ENCODE measurements around the gene FFAR2. TPM values are rescaled to one million over a fixed set of nuclear protein-coding genes. Genes with fewer than 3 reads are reported as not detected.
A peak's percentile ranks its signal among the peaks of the same experiment; 100 is the strongest.

The FFAR2 gene
- total and polyA plus RNA-seq, 9 of the 15 experiments (the other 6 are each of a cell fraction or from before 2014, with no cell fraction given), result not detected

GRCh38 chr19:35457173-35457572 lies 9.1 kb downstream of the FFAR2 start:
- Histone ChIP-seq H3K4me3 (no peak overlapping the region), H3K9ac (ENCODE audit: insufficient read depth in 1 of 2, low read depth in 2 of 2, low read length in 2 of 2) (no peak overlapping the region), H3K4me2 (ENCODE audit: insufficient read depth, low read length) (no peak overlapping the region), H3K9me1 (ENCODE audit: control insufficient read depth, insufficient read depth, low read length) (no peaks in the 10 kb centered on the region), H3K4me1 (replicated peaks in 1 of 2; ENCODE audit: control insufficient read depth in 2 of 2, insufficient read depth in 2 of 2, low read length in 2 of 2) (no peaks in the 10 kb centered on the region), H3K79me2 (ENCODE audit: control insufficient read depth, insufficient read depth, low read length) (no peaks in the 10 kb centered on the region), H3K27me3 (ENCODE audit: control insufficient read depth in 2 of 2, insufficient read depth in 2 of 2, low read length in 2 of 2) (peaks cover 16 to 38% of the 10 kb centered on the region in 2 experiments; a peak in 3 of 5 replicates), H3K27ac (ENCODE audit: extremely low read depth, low read depth, low read length) (no peak overlapping the region), H4K20me1 (replicated peaks; ENCODE audit: control insufficient read depth, insufficient read depth, low read length) (no peaks in the 10 kb centered on the region), H3K36me3 (ENCODE audit: control insufficient read depth, insufficient read depth, low read length) (no peaks in the 10 kb centered on the region), H2AFZ (ENCODE audit: low read depth, low read length) (no peak overlapping the region), H3K9me3 (replicated peaks; ENCODE audit: control insufficient read depth, insufficient read depth, low read depth, low read length) (no peaks in the 10 kb centered on the region)
- BruUV-seq (replicated peaks), result no TSS peak
- WGBS (ENCODE audit: insufficient coverage, low coverage, missing lambda C conversion rate), result 11% methylated on average over 5 of the region's 5 CpGs
- ATAC-seq (no peak), DNase-seq (ENCODE audit: extremely low read depth in 1 of 4, low spot score in 3 of 4) (peak in 1 of 4 experiments; percentile 3), FAIRE-seq (no peak)
- ChIA-PET POLR2A (interaction anchor here (0.7 kb wide), 1 partner anchor 15 kb away, joined by 5 read pairs; no protein-coding TSS in a partner anchor), CTCF (ENCODE audit: low intra/inter-chr PET ratio) (interaction anchor here (0.5 kb wide), 1 partner anchor 40 kb away, joined by 3 read pairs; no protein-coding TSS in a partner anchor)
- TF ChIP-seq MAFG (tag; conservative IDR thresholded peaks at IDR 0.05), result no peak
- no peak for TF ChIP-seq NCOA1 (IDR thresholded peaks at IDR 0.05; ENCODE audit: low read depth)
- TF ChIP-seq CCAR2 (IDR thresholded peaks at IDR 0.05; ENCODE audit: low read depth, low read length), result no peak
- no peak for TF ChIP-seq ESRRA (IDR thresholded peaks at IDR 0.05; ENCODE audit: borderline replicate concordance, low read depth)
- TF ChIP-seq, protein P1, sequence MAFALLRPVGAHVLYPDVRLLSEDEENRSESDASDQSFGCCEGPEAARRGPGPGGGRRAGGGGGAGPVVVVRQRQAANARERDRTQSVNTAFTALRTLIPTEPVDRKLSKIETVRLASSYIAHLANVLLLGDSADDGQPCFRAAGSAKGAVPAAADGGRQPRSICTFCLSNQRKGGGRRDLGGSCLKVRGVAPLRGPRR (CRISPR knock-in tag; IDR thresholded peaks at IDR 0.05), result no peak
- TF ChIP-seq ZNF695 (CRISPR knock-in tag; IDR thresholded peaks at IDR 0.05), result no peak
- in situ Hi-C loops (cut with MboI), result no loop called here
- intact Hi-C loops (cut with micrococcal nuclease), result no loop called here

- ChIA-PET CTCF (ENCODE audit: low intra/inter-chr PET ratio) (interaction anchor here (0.7 kb wide), 1 partner anchor 61 kb away, joined by 3 read pairs; no protein-coding TSS in a partner anchor), POLR2A (no interaction called here)
- BruUV-seq (replicated peaks), result no TSS peak
- in situ Hi-C loops (cut with MboI) (no loop called here), intact Hi-C loops (cut with micrococcal nuclease) (no loop called here)
- DNase-seq (ENCODE audit: extremely low read depth in 1 of 4, low spot score in 3 of 4) (no peak), FAIRE-seq (no peak), ATAC-seq (no peak)
- H2AFZ ChIP-seq (ENCODE audit: low read depth, low read length), result no peak overlapping the region
- no peak overlapping the region for H3K4me3 ChIP-seq
- no peaks in the 10 kb centered on the region for H3K4me1 ChIP-seq (replicated peaks in 1 of 2; ENCODE audit: control insufficient read depth in 2 of 2, insufficient read depth in 2 of 2, low read length in 2 of 2)
- no peak overlapping the region for H3K4me2 ChIP-seq (ENCODE audit: insufficient read depth, low read length)
- H4K20me1 ChIP-seq (replicated peaks; ENCODE audit: control insufficient read depth, insufficient read depth, low read length), result no peaks in the 10 kb centered on the region
- H3K9me1 ChIP-seq (ENCODE audit: control insufficient read depth, insufficient read depth, low read length), result no peaks in the 10 kb centered on the region
- no peaks in the 10 kb centered on the region for H3K79me2 ChIP-seq (ENCODE audit: control insufficient read depth, insufficient read depth, low read length)
- H3K36me3 ChIP-seq (ENCODE audit: control insufficient read depth, insufficient read depth, low read length), result no peaks in the 10 kb centered on the region
- no peak overlapping the region for H3K9ac ChIP-seq (ENCODE audit: insufficient read depth in 1 of 2, low read depth in 2 of 2, low read length in 2 of 2)
- no peak overlapping the region for H3K27ac ChIP-seq (ENCODE audit: extremely low read depth, low read depth, low read length)
- no peaks in the 10 kb centered on the region for H3K9me3 ChIP-seq (replicated peaks; ENCODE audit: control insufficient read depth, insufficient read depth, low read depth, low read length)
- H3K27me3 ChIP-seq (ENCODE audit: control insufficient read depth in 2 of 2, insufficient read depth in 2 of 2, low read length in 2 of 2), result peaks cover 23 to 34% of the 10 kb centered on the region in 2 experiments; a peak in 4 of 5 replicates
- WGBS (ENCODE audit: insufficient coverage, low coverage, missing lambda C conversion rate), result 0% methylated on average over 1 of the region's 1 CpG
- no peak for TF ChIP-seq RBM25 (IDR thresholded peaks at IDR 0.05; ENCODE audit: low read depth, low read length, severe bottlenecking)
- TF ChIP-seq CREBBP (IDR thresholded peaks at IDR 0.05; ENCODE audit: low read depth, low read length), result no peak
- peak; percentile 83; the same call in 1 of the 2 replicates for TF ChIP-seq ZEB2 (IDR thresholded peaks at IDR 0.05)
- no peak for TF ChIP-seq NRF1 (conservative IDR thresholded peaks at IDR 0.05 in 1 of 2, IDR thresholded peaks at IDR 0.05 in 1 of 2)
- TF ChIP-seq SPI1 (IDR thresholded peaks at IDR 0.05; ENCODE audit: borderline replicate concordance, low read depth, low read length), result no peak
Observed at GRCh38 chr19:35458192-35458591, 10.1 kb downstream of the FFAR2 start.
